ENCODE data around the gene TNFAIP2. TPM values are rescaled to one million over a fixed set of nuclear protein-coding genes. Genes with fewer than 3 reads are reported as not detected.
"Not testable (repeated sequence)": the region's sequence is repeated elsewhere in the genome, so short reads cannot be mapped to it uniquely, and the experiment has no call there.

Gene TNFAIP2
- total RNA-seq, 1 donor from 2014 or later: 13.3 TPM

- no peak overlapping the region for H3K4me3 Mint-ChIP-seq (ENCODE audit: unreplicated experiment)
- no peaks in the 10 kb centered on the region for H3K9me3 Mint-ChIP-seq (ENCODE audit: low read depth)
- peaks cover 9% of the 10 kb centered on the region for H3K27me3 Mint-ChIP-seq (ENCODE audit: low read depth)
- H3K4me1 Mint-ChIP-seq (ENCODE audit: low read depth): no peaks in the 10 kb centered on the region
- no peak for TF ChIP-seq CTCF (IDR thresholded peaks at IDR 0.05)
- DNase-seq (ENCODE audit: low spot score): no peak
- H3K27ac Mint-ChIP-seq (ENCODE audit: unreplicated experiment): no peak overlapping the region
- no peaks in the 10 kb centered on the region for H3K36me3 Mint-ChIP-seq (ENCODE audit: low read depth)
Observed at GRCh38 chr14:103151270-103151945, 28.1 kb downstream of the TNFAIP2 start.

- no peak overlapping the region for H3K27ac Mint-ChIP-seq (ENCODE audit: unreplicated experiment)
- H3K9me3 Mint-ChIP-seq (ENCODE audit: low read depth): no peaks in the 10 kb centered on the region
- no peak for DNase-seq (ENCODE audit: low spot score)
- peaks cover 1% of the 10 kb centered on the region for H3K36me3 Mint-ChIP-seq (ENCODE audit: low read depth)
- H3K4me1 Mint-ChIP-seq (ENCODE audit: low read depth): no peaks in the 10 kb centered on the region
- H3K4me3 Mint-ChIP-seq (ENCODE audit: unreplicated experiment): no peak overlapping the region
- TF ChIP-seq CTCF (IDR thresholded peaks at IDR 0.05): no peak
- peaks cover 25% of the 10 kb centered on the region for H3K27me3 Mint-ChIP-seq (ENCODE audit: low read depth)
Observed at GRCh38 chr14:103155010-103155409, 31.7 kb downstream of the TNFAIP2 start.

GRCh38 chr14:103155416-103155815 lies 32.2 kb downstream of the TNFAIP2 start:
- H3K27ac Mint-ChIP-seq (ENCODE audit: unreplicated experiment); H3K4me1 Mint-ChIP-seq (ENCODE audit: low read depth); H3K9me3 Mint-ChIP-seq (ENCODE audit: low read depth); H3K36me3 Mint-ChIP-seq (ENCODE audit: low read depth); DNase-seq (ENCODE audit: low spot score); H3K4me3 Mint-ChIP-seq (ENCODE audit: unreplicated experiment): not testable (repeated sequence)
- H3K27me3 Mint-ChIP-seq (ENCODE audit: low read depth): peaks cover 25% of the 10 kb centered on the region

- Mint-ChIP-seq H3K27ac (ENCODE audit: unreplicated experiment) (no peak overlapping the region), H3K4me3 (ENCODE audit: unreplicated experiment) (no peak overlapping the region), H3K4me1 (ENCODE audit: low read depth) (no peaks in the 10 kb centered on the region), H3K9me3 (ENCODE audit: low read depth) (no peaks in the 10 kb centered on the region), H3K27me3 (ENCODE audit: low read depth) (peaks cover 25% of the 10 kb centered on the region), H3K36me3 (ENCODE audit: low read depth) (peaks cover 1% of the 10 kb centered on the region)
- TF ChIP-seq CTCF (IDR thresholded peaks at IDR 0.05): no peak
- no peak for DNase-seq (ENCODE audit: low spot score)
Observed at GRCh38 chr14:103155826-103156394, 32.6 kb downstream of the TNFAIP2 start.

- H3K4me3 Mint-ChIP-seq (ENCODE audit: unreplicated experiment): no peak overlapping the region
Observed at GRCh38 chr14:103156651-103157378, 33.6 kb downstream of the TNFAIP2 start.

More at GRCh38 chr14:103156651-103157378, 33.6 kb downstream of the TNFAIP2 start:
- peaks cover 1% of the 10 kb centered on the region for H3K36me3 Mint-ChIP-seq (ENCODE audit: low read depth)
- H3K27ac Mint-ChIP-seq (ENCODE audit: unreplicated experiment): no peak overlapping the region
- no peaks in the 10 kb centered on the region for H3K4me1 Mint-ChIP-seq (ENCODE audit: low read depth)
- no peak for DNase-seq (ENCODE audit: low spot score)
- TF ChIP-seq CTCF (IDR thresholded peaks at IDR 0.05): no peak
- H3K27me3 Mint-ChIP-seq (ENCODE audit: low read depth): peaks cover 21% of the 10 kb centered on the region
- H3K9me3 Mint-ChIP-seq (ENCODE audit: low read depth): no peaks in the 10 kb centered on the region

Data from chondrocyte (in vitro differentiated cells).